ENCODE results near the gene LHX5. TPM values are rescaled to one million over a fixed set of nuclear protein-coding genes. Genes with fewer than 3 reads are reported as not detected.

Gene LHX5
- total and polyA plus RNA-seq, 10 donors: not detected

DNA sequence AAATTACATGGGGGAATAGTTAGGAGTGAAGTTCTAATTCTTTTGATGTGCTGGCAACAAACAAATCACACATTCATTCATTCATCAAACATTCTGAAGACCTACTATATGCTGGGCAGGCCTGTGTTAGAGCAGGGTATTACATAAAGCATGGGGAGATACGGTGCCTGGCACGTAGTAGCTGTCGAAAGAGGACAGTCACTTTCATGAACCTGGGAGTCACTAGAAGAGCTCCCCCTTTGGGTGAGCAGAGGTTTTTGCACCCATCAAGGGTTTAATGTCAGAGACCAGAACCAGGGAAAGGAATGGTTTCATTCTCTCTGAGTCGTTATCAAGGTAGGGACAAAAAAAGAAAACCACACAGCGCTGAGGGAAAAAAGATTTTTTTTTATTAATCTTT lies 10.0 kb downstream of the LHX5 start:
- H3K9me3 ChIP-seq: no peaks in the 10 kb centered on the region
- peaks cover 4 to 100% (median 54%) of the 10 kb centered on the region in 7 donors for H3K27me3 ChIP-seq (replicated peaks in 1 of 7)
- no peak overlapping the region for H3K27ac ChIP-seq
- intact Hi-C loops (cut with DNase I; ENCODE audit: low total_unique reads): loop anchor here (10.0 kb wide), 1 partner anchor 443 kb away; no protein-coding TSS in a partner anchor
- TF ChIP-seq CTCF (IDR thresholded peaks at IDR 0.05 in 8 of 11, conservative IDR thresholded peaks at IDR 0.05 in 3 of 11): no peak
- TF ChIP-seq POLR2A (IDR thresholded peaks at IDR 0.05): no peak
- no peak for TF ChIP-seq POLR2AphosphoS5 (IDR thresholded peaks at IDR 0.05)
- WGBS, 5 donors: 24 to 43% (median 26%) methylated on average over 5 of the region's 5 CpGs
- DNase-seq: no peak
- H3K36me3 ChIP-seq: no peaks in the 10 kb centered on the region
- no peak overlapping the region for H3K4me3 ChIP-seq
- peaks cover 21 to 46% (median 38%) of the 10 kb centered on the region in 6 donors for H3K4me1 ChIP-seq

- Histone ChIP-seq H3K27me3 (replicated peaks in 1 of 7) (peaks cover 0 to 96% (median 37%) of the 10 kb centered on the region in 7 donors), H3K9me3 (no peaks in the 10 kb centered on the region), H3K27ac (no peak overlapping the region), H3K36me3 (no peaks in the 10 kb centered on the region), H3K4me3 (no peak overlapping the region), H3K4me1 (peaks cover 21 to 31% (median 29%) of the 10 kb centered on the region in 6 donors)
- no peak for DNase-seq
- intact Hi-C loops (cut with DNase I; ENCODE audit: low total_unique reads): loop anchor here (10.0 kb wide), 1 partner anchor 445 kb away; no protein-coding TSS in a partner anchor
- 31 to 53% (median 36%) methylated on average over 4 of the region's 4 CpGs for WGBS, 5 donors
- TF ChIP-seq CTCF (IDR thresholded peaks at IDR 0.05 in 8 of 11, conservative IDR thresholded peaks at IDR 0.05 in 3 of 11): no peak
- TF ChIP-seq POLR2A (IDR thresholded peaks at IDR 0.05): no peak
- no peak for TF ChIP-seq POLR2AphosphoS5 (IDR thresholded peaks at IDR 0.05)
Measured at GRCh38 chr12:113459981-113460380, 11.7 kb downstream of the LHX5 start.

- H3K4me3 ChIP-seq: no peak overlapping the region
- no peaks in the 10 kb centered on the region for H3K9me3 ChIP-seq
- peaks cover 3 to 8% (median 7%) of the 10 kb centered on the region in 6 donors for H3K4me1 ChIP-seq
- H3K27ac ChIP-seq: no peak overlapping the region
- intact Hi-C loops (cut with DNase I; ENCODE audit: low total_unique reads): no loop called here
- H3K27me3 ChIP-seq (replicated peaks in 1 of 7): peaks cover 0 to 87% (median 14%) of the 10 kb centered on the region in 7 donors
- WGBS, 5 donors: 53 to 69% (median 61%) methylated on average over 4 of the region's 4 CpGs
- H3K36me3 ChIP-seq: no peaks in the 10 kb centered on the region
- no peak for DNase-seq
- no peak for TF ChIP-seq POLR2A (IDR thresholded peaks at IDR 0.05)
Measured at GRCh38 chr12:113457710-113458109, 14.0 kb downstream of the LHX5 start.

DNA sequence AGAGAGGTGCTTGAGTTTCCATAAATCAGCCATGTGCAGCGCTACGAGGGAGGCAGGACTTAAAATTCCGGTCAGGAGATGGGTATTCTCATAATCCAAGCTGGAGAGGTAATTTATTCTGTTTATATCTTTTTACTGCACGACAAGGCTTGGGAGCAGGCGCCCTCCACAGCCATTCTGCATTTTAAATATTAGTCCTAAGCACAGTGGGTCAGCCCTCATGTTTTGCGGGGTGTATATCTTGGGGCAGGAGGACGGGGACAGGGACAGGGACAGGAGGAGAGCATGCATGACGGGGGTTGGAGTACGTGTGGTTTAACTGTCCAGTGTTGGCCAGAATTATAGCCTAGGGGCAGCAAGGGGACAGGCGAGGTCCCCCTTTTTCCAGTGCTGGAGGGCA lies 14.5 kb downstream of the LHX5 start:
- H3K36me3 ChIP-seq: no peaks in the 10 kb centered on the region
- peaks cover 0 to 3% (median 2%) of the 10 kb centered on the region in 6 donors for H3K4me1 ChIP-seq
- 57 to 70% (median 69%) methylated on average over 10 of the region's 10 CpGs for whole genome bisulfite sequencing, 5 donors
- peaks cover 0 to 85% (median 9%) of the 10 kb centered on the region in 7 donors for H3K27me3 ChIP-seq (replicated peaks in 1 of 7)
- no peaks in the 10 kb centered on the region for H3K9me3 ChIP-seq
- TF ChIP-seq POLR2A (IDR thresholded peaks at IDR 0.05): no peak
- no peak for TF ChIP-seq POLR2AphosphoS5 (IDR thresholded peaks at IDR 0.05)
- TF ChIP-seq CTCF (IDR thresholded peaks at IDR 0.05 in 8 of 11, conservative IDR thresholded peaks at IDR 0.05 in 3 of 11): no peak
- intact Hi-C loops (cut with DNase I; ENCODE audit: low total_unique reads): no loop called here
- DNase-seq: no peak
- H3K4me3 ChIP-seq: no peak overlapping the region
- H3K27ac ChIP-seq: no peak overlapping the region

DNA sequence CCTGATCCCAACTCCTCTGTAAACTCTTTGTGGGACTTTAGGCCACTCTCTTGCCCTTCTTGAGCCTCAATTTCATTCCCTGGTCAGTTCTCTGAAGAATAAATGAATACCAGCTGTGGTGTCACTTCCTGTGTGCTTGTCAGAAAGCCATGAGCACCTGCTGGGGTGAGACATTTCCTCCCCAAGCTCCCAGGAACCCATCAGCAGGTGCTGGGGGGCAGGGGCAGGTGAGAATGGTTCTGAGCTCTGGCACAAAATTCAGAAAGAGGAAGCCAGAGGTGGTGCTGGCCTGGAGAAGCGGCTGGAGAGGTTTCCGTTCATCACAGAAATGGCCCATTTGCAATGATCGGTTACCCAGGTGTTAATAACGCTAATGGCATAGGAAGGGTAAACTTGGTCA lies 14.9 kb downstream of the LHX5 start:
- WGBS, 5 donors: 49 to 64% (median 55%) methylated on average over 4 of the region's 4 CpGs
- DNase-seq: no peak
- intact Hi-C loops (cut with DNase I; ENCODE audit: low total_unique reads): no loop called here
- H3K36me3 ChIP-seq: no peaks in the 10 kb centered on the region
- H3K4me1 ChIP-seq: no peaks in the 10 kb centered on the region
- peaks cover 0 to 81% (median 5%) of the 10 kb centered on the region in 7 donors for H3K27me3 ChIP-seq (replicated peaks in 1 of 7)
- H3K27ac ChIP-seq: no peak overlapping the region
- no peak overlapping the region for H3K4me3 ChIP-seq
- TF ChIP-seq POLR2A (IDR thresholded peaks at IDR 0.05) (no peak), POLR2AphosphoS5 (IDR thresholded peaks at IDR 0.05) (no peak), CTCF (IDR thresholded peaks at IDR 0.05 in 8 of 11, conservative IDR thresholded peaks at IDR 0.05 in 3 of 11) (no peak)
- H3K9me3 ChIP-seq: no peaks in the 10 kb centered on the region

All from spleen (tissue), 11 donors.